Neural progenitor cell (in vitro differentiated cells): ENCODE measurements around the gene NKD2. TPM values are rescaled to one million over a fixed set of nuclear protein-coding genes. Genes with fewer than 3 reads are reported as not detected.

ENCODE experiments used
- DNase-seq: peaks from one replicate; pipeline ENCODE4 v3.0.0-alpha.2; 2016; ENCODE audit warnings: low spot score
- H2AFZ ChIP-seq: fragments of 200-600 bp; sonication (generic); replicated peaks from 2 replicates; pipeline ENCODE4 v1.6.1; 2016; ENCODE audit warnings: antibody characterized with exemption
- H3F3A ChIP-seq: fragments of 200-600 bp; sonication (generic); 2 replicates; pipeline ENCODE4 v1.6.1; 2016; ENCODE audit warnings: antibody characterized with exemption, low read depth
- H3K27ac ChIP-seq: fragments of 200-600 bp; sonication (generic); 2 replicates; pipeline ENCODE4 v1.5.1; 2016; ENCODE audit warnings: mild to moderate bottlenecking
- H3K27me3 ChIP-seq: fragments of 200-600 bp; sonication (generic); 2 replicates; pipeline ENCODE4 v1.6.1; 2016; ENCODE audit warnings: mild to moderate bottlenecking, moderate library complexity
- H3K36me3 ChIP-seq: fragments of 200-600 bp; sonication (generic); 2 replicates; pipeline ENCODE4 v1.5.1; 2016
- H3K4me1 ChIP-seq: fragments of 200-600 bp; sonication (generic); 2 replicates; pipeline ENCODE4 v1.6.1; 2016; ENCODE audit warnings: mixed run types
- H3K4me2 ChIP-seq: fragments of 200-600 bp; sonication (generic); 2 replicates; pipeline ENCODE4 v1.6.1; 2016
- H3K4me3 ChIP-seq: fragments of 200-600 bp; sonication (generic); 2 replicates; pipeline ENCODE4 v1.5.1; 2016
- H3K79me2 ChIP-seq: fragments of 200-600 bp; sonication (generic); 2 replicates; pipeline ENCODE4 v1.6.1; 2016; ENCODE audit warnings: low read depth
- H3K9ac ChIP-seq: fragments of 200-600 bp; sonication (generic); 2 replicates; pipeline ENCODE4 v1.6.1; 2016
- H3K9me3 ChIP-seq: fragments of 200-600 bp; sonication (generic); 2 replicates; pipeline ENCODE4 v1.5.1; 2016; ENCODE audit warnings: low read depth
- H4K20me1 ChIP-seq: fragments of 200-600 bp; sonication (generic); 2 replicates; pipeline ENCODE4 v1.6.1; 2016; ENCODE audit warnings: low read depth
- H3K27ac Mint-ChIP-seq: 3 replicates; pipeline ENCODE4 v1.8.0; 2021; ENCODE audit warnings: mixed read lengths
- H3K27me3 Mint-ChIP-seq: 2 replicates; pipeline ENCODE4 v1.8.0; 2022; ENCODE audit warnings: low read depth, mild to moderate bottlenecking, inconsistent platforms, moderate library complexity, mixed read lengths; ENCODE audit not compliant: insufficient read depth
- H3K36me3 Mint-ChIP-seq: 3 replicates; pipeline ENCODE4 v1.8.0; 2021; ENCODE audit warnings: mixed read lengths
- H3K4me1 Mint-ChIP-seq: 3 replicates; pipeline ENCODE4 v1.8.0; 2021; ENCODE audit warnings: mixed read lengths
- H3K4me3 Mint-ChIP-seq: 3 replicates; pipeline ENCODE4 v1.8.0; 2021; ENCODE audit warnings: mild to moderate bottlenecking, moderate library complexity, mixed read lengths
- H3K9me3 Mint-ChIP-seq: 3 replicates; pipeline ENCODE4 v1.8.0; 2020; ENCODE audit warnings: mixed read lengths
- EZH2 ChIP-seq: fragments of 200-600 bp; sonication (generic); IDR thresholded peaks from 2 replicates; pipeline ENCODE4 v1.6.1; 2017; ENCODE audit warnings: antibody characterized with exemption, mild to moderate bottlenecking, moderate library complexity
- EZH2phosphoT487 ChIP-seq: fragments of 200-600 bp; sonication (generic); IDR thresholded peaks from 2 replicates; pipeline ENCODE4 v1.6.1; 2017; ENCODE audit warnings: antibody characterized with exemption
- total RNA-seq: library from RNA; depleted of rRNA; stranded (reverse); fragments of >200 nt; gene quantifications from 2 replicates; pipeline ENCODE4 v1.2.3, GENCODE V29; 2015; ENCODE audit warnings: low replicate concordance
- TF ChIP-seq, protein P1 (sequence below): fragments of 200-600 bp; sonication (generic); IDR thresholded peaks from 2 replicates; pipeline ENCODE4 v1.5.1; 2017; ENCODE audit warnings: antibody characterized with exemption, mild to moderate bottlenecking

The NKD2 gene
- total RNA-seq, 1 donor from 2014 or later = 1.3 TPM

DNA sequence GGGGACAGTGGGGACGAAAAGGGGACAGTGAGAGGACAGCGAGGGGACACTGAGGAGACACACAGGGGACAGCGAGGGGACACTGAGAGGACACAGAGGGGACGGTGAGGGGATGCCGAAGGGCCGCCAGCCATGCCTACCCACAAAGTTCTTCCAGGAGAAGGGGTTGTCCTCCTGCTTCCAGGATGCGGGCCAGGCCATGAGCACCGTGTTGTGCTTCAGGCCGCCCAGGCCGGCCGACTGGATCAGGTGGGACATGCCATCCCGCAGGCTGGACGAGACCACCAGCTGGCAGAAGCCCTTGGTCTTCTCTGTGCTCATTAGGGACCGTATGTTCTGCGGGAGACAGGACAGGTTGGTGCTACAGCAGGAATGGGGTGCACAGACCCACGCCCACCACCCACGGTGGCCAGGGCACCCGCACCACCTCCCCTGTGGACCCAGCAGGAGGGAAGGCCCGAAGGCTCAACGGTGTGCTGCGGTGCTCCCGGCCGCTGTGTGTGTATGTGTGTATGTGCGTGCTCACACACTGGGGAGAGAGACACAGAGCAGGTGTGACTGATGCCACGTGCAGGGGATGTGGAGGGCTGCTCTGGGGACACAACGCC, 56.6 kb downstream of the NKD2 start:
- Mint-ChIP-seq H3K4me1 (peaks cover 2% of the 10 kb centered on the region), H3K36me3 (no peaks in the 10 kb centered on the region), H3K27me3 (peaks cover 5% of the 10 kb centered on the region), H3K9me3 (no peaks in the 10 kb centered on the region), H3K4me3 (no peak overlapping the region), H3K27ac (no peak overlapping the region)
- Histone ChIP-seq H3K36me3 (no peaks in the 10 kb centered on the region), H3K27me3 (no peaks in the 10 kb centered on the region), H3K4me3 (no peak overlapping the region), H2AFZ (no peak overlapping the region), H3K4me2 (no peak overlapping the region), H4K20me1 (peaks cover 8% of the 10 kb centered on the region), H3K9ac (no peak overlapping the region), H3K27ac (no peak overlapping the region), H3F3A (no peaks in the 10 kb centered on the region), H3K79me2 (no peaks in the 10 kb centered on the region), H3K4me1 (no peaks in the 10 kb centered on the region), H3K9me3 (no peaks in the 10 kb centered on the region)
- TF ChIP-seq, protein P1, sequence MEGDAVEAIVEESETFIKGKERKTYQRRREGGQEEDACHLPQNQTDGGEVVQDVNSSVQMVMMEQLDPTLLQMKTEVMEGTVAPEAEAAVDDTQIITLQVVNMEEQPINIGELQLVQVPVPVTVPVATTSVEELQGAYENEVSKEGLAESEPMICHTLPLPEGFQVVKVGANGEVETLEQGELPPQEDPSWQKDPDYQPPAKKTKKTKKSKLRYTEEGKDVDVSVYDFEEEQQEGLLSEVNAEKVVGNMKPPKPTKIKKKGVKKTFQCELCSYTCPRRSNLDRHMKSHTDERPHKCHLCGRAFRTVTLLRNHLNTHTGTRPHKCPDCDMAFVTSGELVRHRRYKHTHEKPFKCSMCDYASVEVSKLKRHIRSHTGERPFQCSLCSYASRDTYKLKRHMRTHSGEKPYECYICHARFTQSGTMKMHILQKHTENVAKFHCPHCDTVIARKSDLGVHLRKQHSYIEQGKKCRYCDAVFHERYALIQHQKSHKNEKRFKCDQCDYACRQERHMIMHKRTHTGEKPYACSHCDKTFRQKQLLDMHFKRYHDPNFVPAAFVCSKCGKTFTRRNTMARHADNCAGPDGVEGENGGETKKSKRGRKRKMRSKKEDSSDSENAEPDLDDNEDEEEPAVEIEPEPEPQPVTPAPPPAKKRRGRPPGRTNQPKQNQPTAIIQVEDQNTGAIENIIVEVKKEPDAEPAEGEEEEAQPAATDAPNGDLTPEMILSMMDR = no peak
- TF ChIP-seq EZH2 (no peak), EZH2phosphoT487 (no peak)
- DNase-seq = no peak

- H3K27ac Mint-ChIP-seq = peak overlapping the region; percentile 82
These were observed 57.5 kb downstream of the NKD2 start for GRCh38 chr5:1065891-1066650.

GRCh38 chr5:1066676-1067075, 58.1 kb downstream of the NKD2 start:
- Mint-ChIP-seq H3K27me3 (peaks cover 5% of the 10 kb centered on the region), H3K4me1 (peaks cover 2% of the 10 kb centered on the region), H3K9me3 (no peaks in the 10 kb centered on the region), H3K36me3 (no peaks in the 10 kb centered on the region), H3K4me3 (no peak overlapping the region), H3K27ac (no peak overlapping the region)
- H3K4me1 ChIP-seq = no peaks in the 10 kb centered on the region
- no peaks in the 10 kb centered on the region for H3K36me3 ChIP-seq
- H3K4me2 ChIP-seq = no peak overlapping the region
- H3K4me3 ChIP-seq = no peak overlapping the region
- DNase-seq = no peak
- no peaks in the 10 kb centered on the region for H3K27me3 ChIP-seq
- peaks cover 8% of the 10 kb centered on the region for H4K20me1 ChIP-seq
- no peaks in the 10 kb centered on the region for H3K79me2 ChIP-seq
- TF ChIP-seq, protein P1 = no peak
- TF ChIP-seq EZH2 (no peak), EZH2phosphoT487 (no peak)
- H3F3A ChIP-seq = no peaks in the 10 kb centered on the region
- no peak overlapping the region for H3K27ac ChIP-seq
- H3K9ac ChIP-seq = no peak overlapping the region
- H2AFZ ChIP-seq = no peak overlapping the region
- H3K9me3 ChIP-seq = no peaks in the 10 kb centered on the region

More at GRCh38 chr5:1065891-1066650, 57.5 kb downstream of the NKD2 start:
- TF ChIP-seq, protein P1 = no peak
- no peak for TF ChIP-seq EZH2phosphoT487
- no peak for TF ChIP-seq EZH2
- no peak overlapping the region for H3K27ac ChIP-seq
- Mint-ChIP-seq H3K4me3 (no peak overlapping the region), H3K36me3 (no peaks in the 10 kb centered on the region), H3K9me3 (no peaks in the 10 kb centered on the region), H3K27me3 (peaks cover 5% of the 10 kb centered on the region), H3K4me1 (peaks cover 2% of the 10 kb centered on the region)
- H3K9me3 ChIP-seq = no peaks in the 10 kb centered on the region
- peaks cover 8% of the 10 kb centered on the region for H4K20me1 ChIP-seq
- H3K4me3 ChIP-seq = no peak overlapping the region
- no peak overlapping the region for H3K9ac ChIP-seq
- no peak overlapping the region for H2AFZ ChIP-seq
- no peaks in the 10 kb centered on the region for H3K4me1 ChIP-seq
- no peaks in the 10 kb centered on the region for H3K27me3 ChIP-seq
- H3K36me3 ChIP-seq = no peaks in the 10 kb centered on the region
- no peaks in the 10 kb centered on the region for H3K79me2 ChIP-seq
- no peak overlapping the region for H3K4me2 ChIP-seq
- no peaks in the 10 kb centered on the region for H3F3A ChIP-seq
- no peak for DNase-seq
